GM12878 (cell line): ENCODE data around the gene SLC39A6. TPM values are rescaled to one million over a fixed set of nuclear protein-coding genes. Genes with fewer than 3 reads are reported as not detected.
"Not testable (repeated sequence)": the region's sequence is repeated elsewhere in the genome, so short reads cannot be mapped to it uniquely, and the experiment has no call there.

ENCODE experiments used
- ATAC-seq: fragments of 200-7000 bp; cut with Tn5 transposase; 3 replicates; pipeline ENCODE4 v1.9.1; 2020; ENCODE audit warnings: mild to moderate bottlenecking, moderate library complexity
- BruUV-seq: library from RNA; stranded (reverse); fragments of 400-500 nt; replicated peaks from 2 replicates; lab custom pipeline; 2021; lab: Mats Ljungman, UMichigan
- CTCF ChIA-PET: fragments of 300-600 bp; sonication (Branson Sonifier 250); formaldehyde crosslinking; extraction: SDS; loops from one replicate; lab custom pipeline; 2021; ENCODE audit warnings: inconsistent platforms; lab: Yijun Ruan, JAX
- POLR2A ChIA-PET: fragments of 350-600 bp; formaldehyde crosslinking; extraction: SDS; loops from one replicate; lab custom pipeline; 2021; ENCODE audit warnings: inconsistent platforms; lab: Charles Lee
- RAD21 ChIA-PET: fragments of 300-600 bp; sonication (Branson Sonifier 250); formaldehyde crosslinking; loops from one replicate; lab custom pipeline; 2023; ENCODE audit warnings: antibody characterized with exemption; ENCODE audit not compliant: unreplicated experiment; lab: Charles Lee
- SMC1A ChIA-PET: fragments of 300-600 bp; sonication (Branson Sonifier 250); formaldehyde crosslinking; loops from one replicate; lab custom pipeline; 2023; ENCODE audit not compliant: unreplicated experiment, uncharacterized antibody; lab: Charles Lee
- DNase-seq: peaks from one replicate; pipeline ENCODE4 v3.0.0-alpha.2; 2011; ENCODE audit warnings: low read depth, low spot score
- FAIRE-seq: peaks from 3 replicates; lab custom pipeline; 2011; peaks lifted over from hg19 to GRCh38; lab: Jason Lieb, UNC
- H2AFZ ChIP-seq: 2 replicates; pipeline ENCODE4 v1.6.0; 2011; ENCODE audit warnings: low read depth, low read length, control low read depth; ENCODE audit not compliant: control insufficient read depth
- H3K27ac ChIP-seq: 2 replicates; pipeline ENCODE4 v1.5.1; 2011; ENCODE audit warnings: control low read depth; ENCODE audit not compliant: control insufficient read depth, insufficient read depth
- H3K27me3 ChIP-seq, 2 experiments: replicated peaks in 1 of 2; 2 replicates each; pipeline versions ENCODE4 v1.6.0 to v1.6.1; 2011; ENCODE audit warnings: low read length in 1 of 2; ENCODE audit not compliant: control insufficient read depth in 2 of 2, insufficient read depth in 2 of 2
- H3K36me3 ChIP-seq, 2 experiments: 2 replicates each; pipeline ENCODE4 v1.5.1; 2011; ENCODE audit warnings: low read length in 1 of 2; ENCODE audit not compliant: control insufficient read depth in 2 of 2, insufficient read depth in 2 of 2
- H3K4me1 ChIP-seq: 2 replicates; pipeline ENCODE4 v1.6.1; 2011; ENCODE audit warnings: mild to moderate bottlenecking, low read length, moderate library complexity, mixed read lengths; ENCODE audit not compliant: control insufficient read depth, insufficient read depth
- H3K4me2 ChIP-seq: 2 replicates; pipeline ENCODE4 v1.6.0; 2011; ENCODE audit warnings: control low read depth; ENCODE audit not compliant: control insufficient read depth, insufficient read depth
- H3K4me3 ChIP-seq: fragments of 200-600 bp; sonication (generic); 2 replicates; pipeline ENCODE4 v1.5.1; 2016
- H3K79me2 ChIP-seq: 2 replicates; pipeline ENCODE4 v1.6.0; 2011; ENCODE audit warnings: low read length; ENCODE audit not compliant: control insufficient read depth, insufficient read depth
- H3K9ac ChIP-seq: 2 replicates; pipeline ENCODE4 v1.8.0; 2011; ENCODE audit warnings: low read length, control low read depth, mixed read lengths; ENCODE audit not compliant: control insufficient read depth, insufficient read depth
- H3K9me3 ChIP-seq: replicated peaks from 3 replicates; pipeline ENCODE4 v1.5.1; 2011; ENCODE audit warnings: mild to moderate bottlenecking, low read length; ENCODE audit not compliant: control insufficient read depth, insufficient read depth
- H4K20me1 ChIP-seq: 2 replicates; pipeline ENCODE4 v1.6.0; 2011; ENCODE audit not compliant: control insufficient read depth, insufficient read depth
- EGR1 ChIP-seq, 2 experiments: IDR thresholded peaks; 1 replicate in 1 of 2; 2 replicates in 1 of 2; pipeline ENCODE4 v1.6.1; 2011 to 2012; ENCODE audit warnings: low read depth in 2 of 2, low read length in 2 of 2, borderline replicate concordance in 1 of 2, mild to moderate bottlenecking in 1 of 2, moderate library complexity in 1 of 2
- MLLT1 ChIP-seq: fragments of 450-650 bp; IDR thresholded peaks from 2 replicates; pipeline ENCODE4 v1.6.1; 2016; ENCODE audit warnings: mild to moderate bottlenecking
- WGBS: methylation state at CpG from one replicate; pipeline ENCODE4 v1.1.6; 2016; ENCODE audit warnings: low lambda C conversion rate; ENCODE audit not compliant: insufficient replicate concordance, insufficient coverage; ENCODE audit errors: missing lambda C conversion rate; 5-methylcytosine and 5-hydroxymethylcytosine counted together
- in situ Hi-C: fragments of 300-500 bp; cut with MboI; formaldehyde crosslinking; loops from 9 replicates; pipeline ENCODE4 v1.14.3; 2018; ENCODE audit warnings: mixed read lengths
- intact Hi-C: fragments of 100-400 bp; cut with micrococcal nuclease; formaldehyde crosslinking; loops from one replicate; pipeline ENCODE4 v1.14.2; 2022; ENCODE audit not compliant: unreplicated experiment
- polyA plus RNA-seq, 11 experiments: library from polyadenylated mRNA; depleted of rRNA in 4 of 11; unstranded in 6 of 11; stranded (reverse) in 5 of 11; fragments of >200 nt; fragmentation: Nextera tagmentation in 4 of 11; fragmentation: Illumina TruSeq in 1 of 11; extraction: Ambion mirVana in 4 of 11; extraction: Trizol in 1 of 11; gene quantifications; 1 replicate in 1 of 11; 2 replicates in 10 of 11; pipeline versions ENCODE4 v1.2.1 to v1.2.3, GENCODE V29; 2011 to 2016; ENCODE audit warnings: inconsistent platforms in 2 of 11, missing spikeins in 2 of 11, low read depth in 1 of 11
- total RNA-seq, 4 experiments: library from RNA; depleted of rRNA in 3 of 4; stranded (reverse); fragments of >200 nt in 3 of 4; fragmentation: Illumina TruSeq in 1 of 4; extraction: Trizol in 1 of 4; gene quantifications; 2 replicates each; pipeline versions ENCODE4 v1.2.1 to v1.2.3, GENCODE V29; 2013 to 2021

The SLC39A6 gene
- total and polyA plus RNA-seq, 10 of the 15 experiments (the other 5 are each of a cell fraction or from before 2014, with no cell fraction given), result 12.4 to 65.9 (median 41.3) TPM

GRCh38 chr18:36064809-36065079 lies 64.4 kb downstream of the SLC39A6 start:
- ChIA-PET RAD21 (interaction anchor here (0.6 to 2.4 kb wide), 5 partner anchors 31 to 219 kb away, joined by 3 to 6 read pairs (median 4); partner anchors contain the start of gene RMP24), POLR2A (interaction anchor here (1.5 to 1.6 kb wide), 2 partner anchors 8 to 92 kb away, joined by 6 read pairs; partner anchors contain the start of gene RMP24)
- not testable (repeated sequence) for BruUV-seq

More at GRCh38 chr18:36064809-36065079, 64.4 kb downstream of the SLC39A6 start:
- ATAC-seq, H3K27me3 ChIP-seq, H3K27ac ChIP-seq, H4K20me1 ChIP-seq, in situ Hi-C loops, H2AFZ ChIP-seq, H3K9ac ChIP-seq, H3K4me1 ChIP-seq, DNase-seq, FAIRE-seq, H3K9me3 ChIP-seq: not testable (repeated sequence)
- SMC1A ChIA-PET, result interaction anchor here (0.6 to 4.6 kb wide), 6 partner anchors 8 to 219 kb away, joined by 3 to 21 read pairs (median 3); no protein-coding TSS in a partner anchor
- 98% methylated on average over 9 of the region's 9 CpGs for WGBS
- intact Hi-C loops, result loop anchor here (5.0 to 10.0 kb wide), 2 partner anchors 92 to 490 kb away; partner anchors contain the start of gene RMP24
- peaks cover 69% of the 10 kb centered on the region for H3K79me2 ChIP-seq
- TF ChIP-seq EGR1 (IDR thresholded peaks at IDR 0.05; ENCODE audit: borderline replicate concordance in 1 of 2, low read depth in 2 of 2, low read length in 2 of 2) (0 out of 3 replicates have a peak, but pooled peaks of 1 of the 2 experiments have one; percentile 1), MLLT1 (0 out of 2 replicates have a peak, but pooled peaks have one; percentile 6)
- TF ChIP-seq, all 136 proteins: peak for 2; not testable (repeated sequence) for 134
- CTCF ChIA-PET, result interaction anchor here (1.3 to 1.8 kb wide), 3 partner anchors 9 to 47 kb away, joined by 5 to 18 read pairs (median 6); no protein-coding TSS in a partner anchor
- H3K4me3 ChIP-seq, result 0 out of 2 replicates have a peak overlapping the region, but pooled peaks have one; percentile 44
- H3K36me3 ChIP-seq, H3K4me2 ChIP-seq: not testable (repeated sequence)
